ENCODE data around the gene HES6.

HES6 gene

GRCh38 chr2:238238311-238238765 lies 1.5 kb downstream of the HES6 start:
- peak overlapping the region; percentile 82 for H3K4me3 ChIP-seq (ENCODE audit: low read depth, low read length, poor library complexity, severe bottlenecking)
- no peak overlapping the region for H3K27ac ChIP-seq (ENCODE audit: low read depth, low read length, poor library complexity, severe bottlenecking)
- no peaks in the 10 kb centered on the region for H3F3A ChIP-seq (ENCODE audit: insufficient read depth, low read length)
- H4K20me1 ChIP-seq (ENCODE audit: insufficient read depth, low read length) = no peaks in the 10 kb centered on the region
- H2AFZ ChIP-seq (ENCODE audit: low read length) = no peak overlapping the region
- H3K36me3 ChIP-seq (ENCODE audit: insufficient read depth, low read length) = peaks cover 6% of the 10 kb centered on the region; the same call in 1 of the 2 replicates
- no peaks in the 10 kb centered on the region for H3K79me2 ChIP-seq (ENCODE audit: insufficient read depth, low read length)
- peaks cover 25% of the 10 kb centered on the region for H3K4me1 ChIP-seq (ENCODE audit: insufficient read depth, low read length, severe bottlenecking)
- no peak overlapping the region for H3K9ac ChIP-seq (ENCODE audit: low read length)
- TF ChIP-seq EZH2 (IDR thresholded peaks at IDR 0.05; ENCODE audit: borderline replicate concordance, low read length) (no peak), CTCF (IDR thresholded peaks at IDR 0.05; ENCODE audit: low read length) (no peak)
- no peaks in the 10 kb centered on the region for H3K9me3 ChIP-seq (ENCODE audit: low read length)
- no peaks in the 10 kb centered on the region for H3K9me2 ChIP-seq (ENCODE audit: low read depth, low read length)
- 0 out of 2 replicates have a peak, but pooled peaks cover 3% of the 10 kb centered on the region for H3K27me3 ChIP-seq (ENCODE audit: insufficient read depth, low read length)
- H3K4me2 ChIP-seq (ENCODE audit: low read length) = peak overlapping the region; percentile 62; the same call in 1 of the 2 replicates

- peak overlapping the region; percentile 62; the same call in 1 of the 2 replicates for H3K4me2 ChIP-seq (ENCODE audit: low read length)
- H3K36me3 ChIP-seq (ENCODE audit: insufficient read depth, low read length) = peaks cover 6% of the 10 kb centered on the region; the same call in 1 of the 2 replicates
- H3K9me2 ChIP-seq (ENCODE audit: low read depth, low read length) = no peaks in the 10 kb centered on the region
- H3K4me1 ChIP-seq (ENCODE audit: insufficient read depth, low read length, severe bottlenecking) = peaks cover 25% of the 10 kb centered on the region
- H3F3A ChIP-seq (ENCODE audit: insufficient read depth, low read length) = no peaks in the 10 kb centered on the region
- H4K20me1 ChIP-seq (ENCODE audit: insufficient read depth, low read length) = no peaks in the 10 kb centered on the region
- peak overlapping the region; percentile 82 for H3K4me3 ChIP-seq (ENCODE audit: low read depth, low read length, poor library complexity, severe bottlenecking)
- no peak overlapping the region for H3K27ac ChIP-seq (ENCODE audit: low read depth, low read length, poor library complexity, severe bottlenecking)
- no peaks in the 10 kb centered on the region for H3K9me3 ChIP-seq (ENCODE audit: low read length)
- no peak overlapping the region for H3K9ac ChIP-seq (ENCODE audit: low read length)
- H2AFZ ChIP-seq (ENCODE audit: low read length) = no peak overlapping the region
- TF ChIP-seq EZH2 (IDR thresholded peaks at IDR 0.05; ENCODE audit: borderline replicate concordance, low read length) = no peak
- no peak for TF ChIP-seq CTCF (IDR thresholded peaks at IDR 0.05; ENCODE audit: low read length)
- H3K79me2 ChIP-seq (ENCODE audit: insufficient read depth, low read length) = no peaks in the 10 kb centered on the region
- 0 out of 2 replicates have a peak, but pooled peaks cover 3% of the 10 kb centered on the region for H3K27me3 ChIP-seq (ENCODE audit: insufficient read depth, low read length)
Measured at GRCh38 chr2:238237431-238238135, 2.3 kb downstream of the HES6 start.

GRCh38 chr2:238236571-238236970 lies 3.3 kb downstream of the HES6 start:
- Histone ChIP-seq H4K20me1 (ENCODE audit: insufficient read depth, low read length) (no peaks in the 10 kb centered on the region), H3K4me1 (ENCODE audit: insufficient read depth, low read length, severe bottlenecking) (peaks cover 25% of the 10 kb centered on the region), H3K4me3 (ENCODE audit: low read depth, low read length, poor library complexity, severe bottlenecking) (no peak overlapping the region), H2AFZ (ENCODE audit: low read length) (no peak overlapping the region), H3K27me3 (ENCODE audit: insufficient read depth, low read length) (0 out of 2 replicates have a peak, but pooled peaks cover 3% of the 10 kb centered on the region), H3F3A (ENCODE audit: insufficient read depth, low read length) (no peaks in the 10 kb centered on the region), H3K36me3 (ENCODE audit: insufficient read depth, low read length) (peaks cover 6% of the 10 kb centered on the region; the same call in 1 of the 2 replicates), H3K9ac (ENCODE audit: low read length) (no peak overlapping the region), H3K4me2 (ENCODE audit: low read length) (no peak overlapping the region), H3K79me2 (ENCODE audit: insufficient read depth, low read length) (no peaks in the 10 kb centered on the region), H3K27ac (ENCODE audit: low read depth, low read length, poor library complexity, severe bottlenecking) (no peak overlapping the region), H3K9me2 (ENCODE audit: low read depth, low read length) (no peaks in the 10 kb centered on the region), H3K9me3 (ENCODE audit: low read length) (no peaks in the 10 kb centered on the region)
- no peak for TF ChIP-seq EZH2 (IDR thresholded peaks at IDR 0.05; ENCODE audit: borderline replicate concordance, low read length)
- TF ChIP-seq CTCF (IDR thresholded peaks at IDR 0.05; ENCODE audit: low read length) = no peak

All from OCI-LY1 (cell line).